HepG2 (cell line): ENCODE measurements around the gene ENAH. TPM values are rescaled to one million over a fixed set of nuclear protein-coding genes. Genes with fewer than 3 reads are reported as not detected.

Source experiments
- ARID3A ChIP-seq: IDR thresholded peaks from 2 replicates; pipeline ENCODE4 v1.6.1; 2012; ENCODE audit warnings: low read depth, low read length, improper control_type of control experiment
- ATF3 ChIP-seq: sonication (generic); formaldehyde crosslinking; IDR thresholded peaks from 2 replicates; pipeline ENCODE4 v1.4.0; 2020; ENCODE audit warnings: missing genetic modification reagents
- HDAC2 ChIP-seq: sonication (generic); formaldehyde crosslinking; IDR thresholded peaks from 2 replicates; pipeline ENCODE4 v1.4.0; 2020; ENCODE audit warnings: missing genetic modification reagents
- HMG20B ChIP-seq: conservative IDR thresholded peaks from 2 replicates; pipeline ENCODE4 v1.6.1; 2016; ENCODE audit warnings: missing genetic modification reagents, missing compliant biosample characterization
- MXD1 ChIP-seq: sonication (generic); formaldehyde crosslinking; IDR thresholded peaks from 2 replicates; pipeline ENCODE4 v1.4.0; 2020; ENCODE audit warnings: mild to moderate bottlenecking, missing genetic modification reagents
- PBX2 ChIP-seq: IDR thresholded peaks from 2 replicates; pipeline ENCODE4 v1.6.1; 2016; ENCODE audit warnings: control low read depth
- SMAD1 ChIP-seq: sonication (generic); formaldehyde crosslinking; IDR thresholded peaks from 2 replicates; pipeline ENCODE4 v1.4.0; 2020; ENCODE audit warnings: missing genetic modification reagents, low read depth, mild to moderate bottlenecking, borderline replicate concordance
- SOX13 ChIP-seq, 3 experiments: fragments of 450-650 bp in 1 of 3; sonication (generic) in 1 of 3; formaldehyde crosslinking in 1 of 3; IDR thresholded peaks in 2 of 3; conservative IDR thresholded peaks in 1 of 3; 2 replicates each; pipeline versions ENCODE4 v1.5.0 to v1.6.1; 2016 to 2020; ENCODE audit warnings: antibody characterized with exemption in 1 of 3, mild to moderate bottlenecking in 1 of 3, missing compliant biosample characterization in 1 of 3, missing genetic modification reagents in 1 of 3, moderate library complexity in 1 of 3
- STAT5B ChIP-seq: sonication (generic); formaldehyde crosslinking; IDR thresholded peaks from 2 replicates; pipeline ENCODE4 v1.4.0; 2020; ENCODE audit warnings: missing genetic modification reagents
- ZBTB3 ChIP-seq: sonication (generic); formaldehyde crosslinking; IDR thresholded peaks from 2 replicates; pipeline ENCODE4 v1.4.0; 2020; ENCODE audit warnings: low read depth, mild to moderate bottlenecking, moderate library complexity, missing genetic modification reagents, borderline replicate concordance
- ZBTB37 ChIP-seq: sonication (generic); formaldehyde crosslinking; IDR thresholded peaks from 2 replicates; pipeline ENCODE4 v1.4.0; 2020; ENCODE audit warnings: mild to moderate bottlenecking, missing genetic modification reagents
- ZGPAT ChIP-seq: IDR thresholded peaks from 2 replicates; pipeline ENCODE4 v1.6.1; 2016; ENCODE audit warnings: mild to moderate bottlenecking
- ZNF101 ChIP-seq: sonication (generic); formaldehyde crosslinking; IDR thresholded peaks from 2 replicates; pipeline ENCODE4 v1.4.0; 2020; ENCODE audit warnings: mild to moderate bottlenecking, low read depth, missing genetic modification reagents, borderline replicate concordance
- ZNF121 ChIP-seq: sonication (generic); formaldehyde crosslinking; IDR thresholded peaks from 2 replicates; pipeline ENCODE4 v1.5.0; 2020; ENCODE audit warnings: mild to moderate bottlenecking, missing genetic modification reagents
- ZNF34 ChIP-seq: sonication (generic); formaldehyde crosslinking; IDR thresholded peaks from 2 replicates; pipeline ENCODE4 v1.4.0; 2020; ENCODE audit warnings: mild to moderate bottlenecking, missing genetic modification reagents, borderline replicate concordance
- ZNF530 ChIP-seq: sonication (generic); formaldehyde crosslinking; IDR thresholded peaks from 2 replicates; pipeline ENCODE4 v1.5.0; 2020; ENCODE audit warnings: low read depth, mild to moderate bottlenecking, missing genetic modification reagents
- ZNF7 ChIP-seq: IDR thresholded peaks from 2 replicates; pipeline ENCODE4 v1.6.1; 2016; ENCODE audit warnings: missing biosample characterization, missing genetic modification reagents
- ZNF788 ChIP-seq: sonication (generic); formaldehyde crosslinking; IDR thresholded peaks from 2 replicates; pipeline ENCODE4 v1.5.0; 2020; ENCODE audit warnings: mild to moderate bottlenecking, missing genetic modification reagents, borderline replicate concordance
- ZNF792 ChIP-seq: IDR thresholded peaks from 2 replicates; pipeline ENCODE4 v1.6.1; 2016
- polyA plus RNA-seq, 8 experiments: library from polyadenylated mRNA; depleted of rRNA in 3 of 8; stranded (reverse) in 7 of 8; unstranded in 1 of 8; fragments of >200 nt; fragmentation: Illumina TruSeq in 4 of 8; extraction: Trizol in 4 of 8; gene quantifications; 2 replicates each; pipeline versions ENCODE4 v1.2.1 to v1.2.3, GENCODE V29; 2011 to 2016; ENCODE audit warnings: low read depth in 4 of 8, missing spikeins in 1 of 8, mixed read lengths in 1 of 8; ENCODE audit not compliant: insufficient read depth in 1 of 8
- total RNA-seq, 5 experiments: library from RNA; depleted of rRNA; stranded (reverse); fragments of >200 nt; fragmentation: Illumina TruSeq; extraction: Trizol; gene quantifications; 2 replicates each; pipeline ENCODE4 v1.2.3, GENCODE V29; 2016; ENCODE audit warnings: low read depth in 1 of 5

Gene ENAH
- total and polyA plus RNA-seq, 2 of the 13 experiments (the other 11 are each of a cell fraction or from before 2014, with no cell fraction given): 22.1 to 58.3 TPM

GRCh38 chr1:225638853-225639252 is 14.1 kb downstream of the ENAH start (continued):
- no peak for TF ChIP-seq ZGPAT (CRISPR knock-in tag)
- peak; percentile 57; the same call in 1 of the 2 replicates for TF ChIP-seq ARID3A
- TF ChIP-seq MXD1 (CRISPR knock-in tag): no peak
- no peak for TF ChIP-seq STAT5B (CRISPR knock-in tag)
- TF ChIP-seq ZBTB3 (CRISPR knock-in tag): no peak
- no peak for TF ChIP-seq HDAC2 (CRISPR knock-in tag)
- no peak for TF ChIP-seq ZNF34 (CRISPR knock-in tag)
- TF ChIP-seq ZNF121 (CRISPR knock-in tag): no peak
- TF ChIP-seq ZBTB37 (CRISPR knock-in tag): no peak
- no peak for TF ChIP-seq ATF3
- no peak for TF ChIP-seq SOX13 (IDR thresholded peaks at IDR 0.05)
- TF ChIP-seq SOX13 (CRISPR knock-in tag; conservative IDR thresholded peaks at IDR 0.05 in 1 of 2, IDR thresholded peaks at IDR 0.05 in 1 of 2): peak in 1 of 2 experiments; percentile 31; a peak in 1 of 4 replicates
- no peak for TF ChIP-seq ZNF101 (CRISPR knock-in tag)
- TF ChIP-seq ZNF7 (CRISPR knock-in tag): no peak
- no peak for TF ChIP-seq HMG20B (CRISPR knock-in tag)
- TF ChIP-seq ZNF788: no peak
- no peak for TF ChIP-seq ZNF792 (CRISPR knock-in tag)
- peak; percentile 74 for TF ChIP-seq PBX2 (CRISPR knock-in tag)
- TF ChIP-seq ZNF530 (CRISPR knock-in tag): no peak
- no peak for TF ChIP-seq SMAD1
- TF ChIP-seq, all 625 proteins: peak for 4
